Hematopoietic multipotent progenitor cell treated with erythropoietin and hydrocortisone succinate and interleukin-3 and kit ligand, for 6 days (in vitro differentiated cells): ENCODE measurements around the gene RXFP1.
A peak's percentile ranks its signal among the peaks of the same experiment; 100 is the strongest.

Experiments used
- DNase-seq: peaks from one replicate; pipeline ENCODE4 v3.0.0-alpha.2; 2015

Gene RXFP1

DNA sequence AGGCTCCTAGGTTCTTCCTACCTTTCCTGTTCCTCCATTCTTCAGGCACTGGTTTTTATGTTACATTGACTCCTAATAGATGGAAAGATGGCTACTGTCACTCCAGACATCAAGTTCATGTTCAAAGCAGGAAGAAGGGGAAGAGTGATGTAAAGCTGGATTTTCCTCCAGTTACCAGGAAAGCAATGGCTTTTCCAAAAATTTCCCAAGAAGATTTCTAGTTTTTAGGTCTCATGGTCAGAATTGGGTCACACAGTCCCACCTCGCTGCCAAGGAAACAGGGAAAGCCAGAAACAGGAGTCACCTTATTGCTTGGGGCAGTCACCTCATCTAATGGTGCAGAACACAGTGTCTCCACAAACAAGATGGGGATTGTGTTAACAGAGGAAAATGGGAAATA lies 21.5 kb downstream of the RXFP1 start:
- DNase-seq, result no peak

DNA sequence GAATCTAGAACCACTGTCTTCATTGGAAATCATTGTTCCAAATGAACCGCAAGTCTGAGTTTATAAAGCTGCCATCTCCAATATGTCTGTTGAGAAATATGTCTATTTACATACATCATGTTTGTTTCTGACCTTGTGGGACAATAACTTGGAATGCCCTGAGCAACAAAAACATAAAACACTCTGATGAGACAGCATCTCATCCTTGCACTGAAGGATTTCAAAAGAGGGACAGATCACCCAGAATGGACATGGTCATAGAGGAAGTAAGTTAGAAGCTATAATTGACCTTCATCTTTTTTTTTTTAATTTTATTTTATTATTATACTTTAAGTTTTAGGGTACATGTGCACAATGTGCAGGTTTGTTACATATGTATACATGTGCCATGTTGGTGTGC lies 22.5 kb downstream of the RXFP1 start:
- DNase-seq, result no peak

DNA sequence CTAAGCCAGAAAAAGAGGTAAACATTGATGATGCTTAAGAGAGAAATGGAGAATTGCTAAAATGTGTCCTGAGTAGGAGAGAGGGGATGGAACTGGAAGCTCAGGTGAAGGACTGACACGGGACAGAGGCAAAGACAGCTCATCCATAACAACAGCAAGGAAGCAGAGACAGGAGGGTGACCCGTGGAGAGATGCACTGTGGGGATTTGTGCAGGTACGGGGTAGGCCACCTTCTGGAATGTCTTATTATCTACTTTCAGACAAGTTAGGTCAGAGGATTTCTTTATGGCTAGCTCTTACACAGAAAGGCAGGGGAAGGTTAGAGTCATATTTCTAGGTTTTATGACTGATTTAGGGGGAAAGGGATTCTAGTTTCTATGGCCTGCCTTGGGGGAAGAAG lies 31.7 kb downstream of the RXFP1 start:
- DNase-seq, result no peak

DNA sequence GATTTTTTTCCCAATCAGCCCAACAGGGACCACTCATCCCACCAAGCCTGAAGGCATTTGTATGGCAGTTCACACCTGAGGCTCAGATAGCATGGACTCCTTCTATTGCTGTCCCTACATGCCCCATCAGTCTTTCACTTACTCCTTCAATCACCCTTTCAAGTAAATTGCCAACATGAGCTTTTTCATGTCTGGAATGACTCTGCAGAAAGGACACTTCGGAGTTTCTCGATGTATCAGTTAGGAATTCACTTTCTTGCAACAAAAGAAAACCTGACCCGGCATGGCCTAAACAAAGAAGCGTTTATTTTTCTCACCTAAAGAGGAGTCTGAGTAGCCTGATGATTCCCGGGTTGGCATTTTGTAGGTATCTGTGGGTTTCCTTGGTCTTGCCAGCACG lies 38.6 kb downstream of the RXFP1 start:
- DNase-seq, result no peak

DNA sequence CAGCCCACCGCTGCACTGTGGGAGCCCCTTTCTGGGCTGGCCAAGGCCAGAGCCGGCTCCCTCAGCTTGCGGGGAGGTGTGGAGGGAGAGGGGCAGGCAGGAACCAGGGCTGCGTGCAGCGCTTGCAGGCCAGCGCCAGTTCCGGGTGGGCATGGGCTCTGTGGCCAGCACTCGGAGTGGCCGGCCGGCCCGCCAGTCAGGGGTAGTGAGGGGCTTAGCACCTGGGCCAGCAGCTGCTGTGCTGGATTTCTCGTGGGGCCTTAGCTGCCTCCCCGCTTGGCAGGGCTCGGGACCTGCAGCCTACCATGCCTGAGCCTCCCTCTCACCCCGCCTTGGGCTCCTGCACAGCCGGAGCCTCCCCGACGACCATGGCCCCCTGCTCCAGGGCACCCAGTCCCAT lies 45.2 kb downstream of the RXFP1 start:
- no peak for DNase-seq

DNA sequence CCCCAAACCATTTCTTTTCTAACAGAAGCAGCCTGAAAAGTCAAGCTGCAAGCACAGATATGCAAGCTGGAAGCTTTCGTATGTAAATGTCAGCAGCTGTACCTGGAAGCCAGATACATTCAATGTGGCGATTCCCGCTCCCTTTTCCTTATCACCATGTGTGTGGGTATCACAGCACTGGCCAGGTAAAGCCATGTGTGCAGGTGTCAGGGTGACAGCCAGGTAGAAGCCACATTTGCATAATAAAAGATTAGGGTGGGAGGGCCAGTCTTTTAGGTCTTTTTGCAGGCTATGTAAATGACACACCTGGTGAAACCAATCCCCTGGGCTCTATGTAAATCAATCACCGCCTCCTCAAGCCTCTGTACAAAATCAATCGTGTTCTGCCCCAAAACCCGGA lies 50.1 kb downstream of the RXFP1 start:
- no peak for DNase-seq

DNA sequence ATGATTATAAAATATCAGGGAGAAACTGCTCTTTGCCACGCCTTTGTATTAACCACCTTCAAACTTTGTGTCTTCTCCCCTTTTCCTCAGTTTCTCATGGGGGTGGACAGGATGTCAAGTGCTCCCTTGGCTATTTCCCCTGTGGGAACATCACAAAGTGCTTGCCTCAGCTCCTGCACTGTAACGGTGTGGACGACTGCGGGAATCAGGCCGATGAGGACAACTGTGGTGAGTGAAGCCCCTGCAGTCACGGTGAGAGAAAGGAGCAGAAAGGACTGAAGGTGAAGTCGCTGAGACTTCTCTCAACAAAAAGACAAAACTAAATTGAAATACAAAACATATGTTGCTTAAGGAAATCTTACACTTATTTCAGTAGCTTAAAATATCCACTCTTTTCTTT lies 50.9 kb downstream of the RXFP1 start:
- DNase-seq, result no peak

DNA sequence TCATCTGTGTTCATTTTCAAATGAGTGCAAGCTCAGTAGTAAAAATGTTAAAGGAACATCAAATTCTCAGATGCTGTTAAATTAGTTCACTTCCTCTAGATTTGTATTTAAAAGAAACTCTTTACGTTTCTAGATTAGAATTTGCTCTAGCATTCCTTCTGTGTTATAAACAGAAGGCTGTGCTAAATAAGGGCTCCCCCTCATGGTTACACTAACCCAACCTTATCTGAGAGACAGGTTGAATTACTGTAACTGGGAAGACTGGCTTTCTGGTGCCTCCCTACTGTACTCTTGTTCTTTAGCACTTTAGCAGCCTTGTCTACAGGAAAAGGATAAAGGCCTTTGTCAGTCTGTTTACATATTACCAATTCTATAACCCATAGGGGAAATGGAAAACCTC lies 56.8 kb downstream of the RXFP1 start:
- DNase-seq, result peak; percentile 56

DNA sequence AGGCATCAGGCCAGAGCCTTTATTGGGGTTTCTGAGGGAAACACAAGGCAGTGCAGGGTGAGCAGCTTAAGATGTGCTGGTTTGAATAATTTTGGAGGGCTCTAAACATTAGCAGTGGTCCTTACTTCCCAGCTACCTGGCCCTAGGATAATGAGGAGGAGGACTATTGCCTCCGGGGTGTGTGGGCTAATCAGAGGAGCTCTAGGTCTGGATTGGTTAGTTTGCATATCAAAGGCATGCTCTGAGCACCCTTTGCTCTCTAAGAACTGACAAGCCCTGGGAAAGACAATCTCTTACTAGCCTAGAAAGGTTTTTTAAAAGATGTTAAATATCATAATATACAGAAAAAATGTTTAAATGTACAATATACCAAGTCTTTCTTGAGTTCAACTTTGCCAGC lies 58.4 kb downstream of the RXFP1 start:
- DNase-seq, result no peak

DNA sequence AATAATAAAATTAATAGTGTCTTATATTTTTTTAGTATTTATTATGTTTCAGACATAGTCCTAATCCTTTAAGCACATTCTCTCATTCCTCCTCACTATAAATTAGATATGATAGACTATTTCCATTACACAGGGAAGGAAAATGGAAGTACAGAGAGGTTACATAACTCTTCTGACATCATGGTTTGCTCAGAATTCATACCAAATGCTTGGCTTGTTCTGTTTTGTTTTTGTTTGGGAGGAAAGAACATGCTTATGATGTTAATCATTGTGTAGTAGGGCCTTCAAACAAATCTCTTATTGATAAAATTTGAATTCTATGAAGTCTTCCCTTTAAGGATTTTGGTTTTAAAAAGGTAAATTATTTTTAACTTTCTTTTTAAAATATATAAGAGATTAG lies 59.5 kb downstream of the RXFP1 start:
- no peak for DNase-seq

DNA sequence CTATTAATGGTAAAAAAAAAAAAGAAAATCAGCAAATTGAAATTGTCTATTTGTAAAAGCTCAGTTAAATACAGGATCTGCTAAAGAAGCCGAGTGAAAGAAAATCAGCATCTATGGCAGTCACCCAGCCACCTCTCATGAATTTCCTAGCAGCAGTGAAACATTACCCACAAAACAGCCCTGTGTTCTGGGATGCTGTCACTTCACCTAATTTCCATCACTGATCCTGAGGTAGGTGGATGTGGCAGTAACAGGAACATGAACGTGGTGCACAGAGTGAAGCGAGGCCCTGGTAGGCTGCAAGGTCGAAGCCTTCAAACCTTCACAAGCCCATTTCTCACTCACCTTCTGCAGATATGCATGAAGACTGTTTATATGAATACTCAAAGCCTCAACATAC lies 65.2 kb downstream of the RXFP1 start:
- DNase-seq, result no peak

DNA sequence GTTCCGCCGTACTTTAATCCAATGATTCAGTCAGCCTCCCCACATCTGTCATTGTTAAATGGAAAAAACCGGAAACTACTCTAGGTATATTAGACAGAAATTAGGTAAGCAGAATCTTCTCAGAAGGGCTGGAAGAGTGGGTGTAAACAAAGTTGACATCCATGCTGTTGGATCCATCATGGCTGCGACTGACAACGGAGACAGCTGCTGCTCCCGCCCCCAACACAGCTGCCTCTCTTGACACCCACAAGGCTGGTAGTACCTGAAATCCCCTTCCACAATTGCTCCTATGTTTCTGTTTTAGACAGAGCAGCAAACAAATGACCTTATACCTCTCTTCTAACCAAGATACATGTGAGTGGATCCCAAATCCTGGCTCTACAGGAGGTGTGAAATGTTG lies 66.6 kb downstream of the RXFP1 start:
- DNase-seq, result no peak

DNA sequence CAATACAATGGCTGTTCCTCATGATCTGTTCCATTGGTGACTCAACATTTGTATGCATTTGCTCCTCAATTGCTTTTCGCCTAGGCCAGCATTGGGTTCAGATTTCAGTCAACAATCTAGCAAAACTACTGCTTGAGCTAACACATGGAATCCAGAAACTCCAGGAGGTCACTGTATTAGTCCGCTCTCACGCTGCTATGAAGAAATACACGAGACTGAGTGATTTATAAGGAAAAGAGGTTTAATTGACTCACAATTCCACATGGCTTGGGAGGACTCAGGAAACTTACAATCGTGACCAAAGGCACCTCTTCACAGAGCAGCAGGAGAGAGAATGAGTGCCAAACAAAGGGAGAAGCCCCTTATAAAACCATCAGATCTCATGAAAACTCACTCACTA lies 67.1 kb downstream of the RXFP1 start:
- no peak for DNase-seq

DNA sequence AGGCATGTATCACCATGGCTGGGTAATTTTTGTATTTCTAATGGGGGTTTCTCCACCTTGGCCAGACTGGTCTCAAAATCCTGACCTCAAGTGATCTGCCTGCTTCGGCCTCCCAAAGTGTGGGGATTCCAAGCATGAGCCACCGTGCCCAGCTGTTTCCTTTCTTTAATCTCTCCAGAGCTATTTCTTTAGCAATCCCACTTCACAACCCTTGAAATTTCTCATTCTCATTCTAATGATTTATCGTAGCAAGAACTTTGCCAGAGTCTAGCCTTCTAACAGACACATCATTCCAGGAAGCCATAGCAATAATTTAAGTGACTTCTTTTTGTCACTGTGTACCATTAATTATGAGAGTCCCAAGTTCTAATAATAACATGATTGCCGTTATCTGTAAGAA lies 68.6 kb downstream of the RXFP1 start:
- no peak for DNase-seq

DNA sequence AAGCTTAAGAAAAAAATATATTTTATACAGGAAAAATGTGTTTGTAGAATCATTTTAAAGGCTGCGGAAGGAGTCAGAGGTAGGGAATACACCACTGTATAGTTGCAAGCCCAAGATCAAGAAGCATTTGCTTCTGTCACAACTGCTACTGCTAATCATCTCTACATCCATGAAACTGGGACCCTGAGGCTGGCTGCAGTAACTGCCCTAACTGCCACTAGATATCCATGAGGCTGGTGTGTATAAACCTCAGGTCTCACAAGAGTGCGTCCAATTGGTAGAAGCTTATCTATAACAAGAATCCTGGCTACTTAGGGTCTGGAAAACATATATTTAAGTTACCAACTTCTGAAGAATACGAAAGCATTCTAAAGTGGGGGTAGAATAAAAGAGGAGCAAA lies 69.1 kb downstream of the RXFP1 start:
- DNase-seq, result peak; percentile 23

DNA sequence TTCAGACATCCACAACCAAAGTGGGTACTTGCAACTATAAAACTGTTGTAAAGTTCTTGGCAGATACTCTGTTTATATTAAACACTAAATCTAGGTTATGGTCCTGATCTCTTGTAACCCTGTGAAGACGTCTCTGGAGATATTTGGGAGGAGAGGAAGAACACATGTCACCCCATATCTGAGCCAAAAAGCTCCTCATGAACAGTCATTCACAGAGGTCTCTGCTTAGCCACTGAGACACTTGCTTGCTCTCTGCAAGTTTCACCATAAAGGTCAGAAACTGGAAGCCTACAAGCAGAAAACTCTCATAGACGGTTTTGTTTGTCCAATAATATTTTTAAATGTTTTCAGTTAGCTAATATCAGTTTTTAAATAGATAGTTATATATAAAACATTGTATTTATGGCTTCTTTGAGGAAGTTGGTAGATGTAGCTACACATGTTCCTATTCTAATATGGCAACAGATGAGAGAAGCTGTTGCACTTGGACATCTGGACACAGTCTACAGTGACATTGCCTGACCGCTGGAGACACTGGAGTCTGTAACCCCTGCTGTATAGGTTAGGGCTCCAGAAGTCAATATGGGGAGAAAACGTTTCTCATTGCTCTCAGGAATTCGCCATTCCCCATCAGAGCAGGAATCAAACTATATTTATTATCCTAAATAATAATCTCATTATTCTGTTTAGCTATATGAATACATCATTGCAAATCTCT lies 76.4 kb downstream of the RXFP1 start:
- no peak for DNase-seq

DNA sequence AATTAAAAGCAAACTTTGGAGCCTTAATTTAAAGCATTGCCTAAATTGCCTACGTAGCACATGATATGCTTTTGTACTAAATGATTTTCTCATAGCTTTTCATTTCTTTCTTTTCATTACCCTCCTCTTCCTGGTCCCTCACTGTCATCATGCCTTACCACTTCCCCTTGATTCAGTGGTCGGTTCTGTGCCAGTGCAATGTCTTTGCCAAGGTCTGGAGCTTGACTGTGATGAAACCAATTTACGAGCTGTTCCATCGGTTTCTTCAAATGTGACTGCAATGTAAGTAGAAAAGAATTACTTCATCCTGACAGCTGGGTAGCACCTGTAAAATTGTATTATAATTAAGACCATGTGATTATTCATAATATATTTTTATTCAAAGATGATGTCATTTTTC lies 77.5 kb downstream of the RXFP1 start:
- peak; percentile 68 for DNase-seq

DNA sequence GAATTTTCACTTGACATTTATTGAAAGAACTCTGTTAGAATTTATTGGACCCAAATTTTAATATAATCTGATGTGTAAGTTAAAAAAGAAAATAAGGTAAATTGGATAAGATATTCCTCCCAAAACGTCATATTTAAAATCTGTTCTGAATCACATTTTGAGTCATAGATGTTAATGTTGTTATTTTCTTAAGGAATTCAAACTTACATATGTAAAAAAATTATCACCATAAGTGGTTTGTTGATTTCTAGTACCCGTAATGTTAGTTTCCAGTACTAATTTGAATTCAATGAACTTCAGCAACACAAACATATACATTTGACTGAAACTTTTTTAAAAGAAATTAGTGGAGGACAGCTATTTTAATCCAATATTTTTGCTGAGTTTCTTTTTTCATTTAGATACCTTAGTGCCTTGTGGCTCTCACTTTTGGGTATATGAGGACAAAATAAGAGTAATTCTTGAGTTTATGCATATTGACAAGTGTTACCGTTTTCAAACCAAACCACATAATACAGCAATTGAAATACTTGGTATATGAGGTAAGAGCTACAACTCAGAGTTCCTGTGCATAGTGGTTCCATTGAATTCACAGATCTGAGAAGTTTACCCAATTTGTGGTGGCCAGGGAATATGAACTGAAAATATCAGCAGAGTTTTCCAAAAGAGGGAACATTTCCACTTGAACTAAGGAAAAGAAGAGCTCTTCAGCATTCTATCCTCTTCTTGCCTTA lies 78.2 kb downstream of the RXFP1 start:
- DNase-seq, result no peak

DNA sequence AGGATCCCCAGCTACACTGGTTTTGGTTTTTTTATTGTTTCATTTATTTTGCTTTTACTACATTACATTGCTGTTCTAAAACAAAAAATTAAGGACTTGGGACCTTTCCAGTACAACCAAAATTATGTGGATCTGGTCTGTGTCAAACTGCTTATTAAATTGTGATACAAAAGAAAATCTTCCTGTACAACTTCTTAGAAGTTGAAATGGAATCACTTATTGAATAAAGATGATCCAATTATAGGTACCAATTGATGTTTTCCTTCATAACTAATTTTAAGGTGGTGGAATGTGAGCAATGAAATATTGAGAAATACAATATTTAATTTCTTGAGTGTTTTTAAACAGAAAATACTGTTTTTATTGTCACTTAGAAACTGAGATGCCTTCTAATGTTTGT lies 82.7 kb downstream of the RXFP1 start:
- no peak for DNase-seq

DNA sequence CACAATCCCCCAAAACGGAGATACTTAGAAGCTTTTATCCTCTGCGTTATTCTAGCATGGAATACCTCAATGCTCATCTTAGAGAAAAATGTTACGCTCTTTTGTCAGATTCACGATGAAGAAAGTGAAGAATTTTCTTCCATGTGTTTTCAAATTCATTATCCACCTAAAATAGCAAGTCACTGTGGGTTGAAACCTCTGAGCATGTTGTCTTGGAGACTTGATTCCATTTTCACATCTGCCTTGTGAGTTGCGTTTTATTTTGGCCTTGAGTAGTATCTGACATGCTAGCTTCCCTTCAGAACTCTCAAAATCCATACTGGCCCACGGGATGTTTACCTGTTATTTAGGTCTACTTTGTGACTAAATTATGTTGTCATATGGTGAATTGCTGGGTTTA lies 83.7 kb downstream of the RXFP1 start:
- peak; percentile 37 for DNase-seq

DNA sequence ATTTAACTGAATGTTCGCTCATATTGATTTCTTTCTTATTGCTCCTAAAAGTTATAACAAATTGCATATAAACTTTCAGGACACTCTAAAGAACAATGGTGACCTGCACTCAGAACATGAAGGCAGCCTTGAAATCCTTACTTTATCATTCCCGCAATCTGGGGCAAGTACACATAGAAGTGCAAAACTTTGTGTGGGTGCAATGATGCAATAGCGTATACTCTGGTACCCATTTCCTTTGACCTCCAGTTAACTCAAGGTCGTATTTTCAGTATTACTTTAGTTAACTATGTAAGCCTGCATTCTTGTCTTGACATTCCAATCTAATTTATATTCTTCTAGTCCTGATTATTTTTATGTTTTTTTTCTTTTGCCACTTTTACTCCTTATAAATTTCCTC lies 85.3 kb downstream of the RXFP1 start:
- no peak for DNase-seq

DNA sequence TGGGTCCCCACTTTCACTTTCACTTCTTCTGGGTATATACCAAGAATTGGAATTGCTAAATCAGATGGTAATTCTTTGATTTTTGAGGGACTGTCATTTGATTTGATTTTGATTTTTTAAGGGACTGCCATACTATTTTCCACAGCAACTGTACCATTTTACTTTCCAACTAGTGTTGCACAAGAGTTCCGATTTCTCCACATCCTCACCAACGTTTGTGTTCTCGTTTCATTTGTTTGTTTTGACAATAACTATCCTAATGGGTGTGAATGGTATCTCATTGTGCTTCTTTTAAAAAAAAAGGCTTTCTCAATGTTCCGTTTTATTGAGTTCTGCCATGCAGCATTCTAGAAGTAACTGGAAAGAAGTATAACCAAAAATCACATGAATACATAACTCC lies 87.4 kb downstream of the RXFP1 start:
- DNase-seq, result no peak

DNA sequence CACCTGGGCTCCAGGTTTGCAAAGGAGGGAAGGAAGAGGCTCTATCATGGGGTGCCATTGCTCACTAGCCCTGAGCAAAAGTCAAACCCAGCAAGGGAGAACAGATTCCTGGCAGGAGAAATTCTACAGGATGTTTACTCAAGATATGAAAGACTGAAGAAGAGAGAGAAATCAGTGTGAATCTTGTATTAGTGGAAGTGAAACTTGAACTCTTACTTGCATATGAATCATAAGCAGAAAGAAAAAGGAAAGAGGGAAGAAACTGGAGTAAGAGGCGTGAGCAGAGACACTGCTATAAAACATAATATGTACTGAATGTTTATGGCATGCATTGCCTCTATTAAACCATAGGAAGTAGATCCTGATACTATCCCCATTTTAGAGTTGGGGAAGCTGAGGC lies 89.1 kb downstream of the RXFP1 start:
- DNase-seq, result no peak

DNA sequence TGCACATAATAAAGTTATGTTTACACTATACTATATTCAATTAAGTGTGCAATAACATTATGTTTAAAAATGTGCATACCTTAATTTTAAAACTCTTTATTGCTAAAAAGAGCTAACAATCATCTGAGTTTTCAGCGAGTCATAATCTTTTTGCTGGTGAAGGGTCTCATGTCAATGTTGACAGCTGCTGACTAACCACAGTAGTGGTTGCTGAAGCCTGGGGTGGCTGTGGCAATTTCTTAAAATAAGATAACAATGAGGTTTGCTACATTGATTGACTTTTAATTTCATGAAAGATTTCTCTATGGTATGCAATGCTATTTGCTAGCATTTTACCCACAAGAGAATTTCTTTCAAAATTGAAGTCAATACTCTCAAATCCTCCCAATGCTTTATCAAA lies 91.4 kb downstream of the RXFP1 start:
- peak; percentile 50 for DNase-seq

DNA sequence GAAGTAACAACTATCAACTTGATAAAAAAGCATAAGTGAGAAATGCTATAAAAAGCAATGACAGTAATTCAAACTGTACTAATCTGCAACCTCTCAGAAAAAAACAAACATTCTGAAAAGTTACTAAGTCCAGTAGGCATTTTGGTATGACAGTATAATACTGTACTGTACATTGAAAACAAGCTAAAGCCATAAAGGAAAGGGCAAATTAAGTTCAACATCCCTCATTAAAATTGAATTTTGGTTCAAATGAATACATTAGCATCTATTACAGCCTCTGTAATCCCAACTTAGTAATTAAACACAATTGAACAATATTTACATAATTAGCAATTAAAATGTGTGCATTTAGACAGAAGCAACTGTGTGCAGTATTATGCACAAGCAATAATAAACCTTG lies 96.3 kb downstream of the RXFP1 start:
- no peak for DNase-seq
